Erythroblast (primary cell): ENCODE measurements around the gene CPLX1.

Source experiments
- DNase-seq, 2 experiments: peaks; one replicate each; lab custom pipeline; 2025; lab: John Stamatoyannopoulos, UW
- GATA1 ChIP-seq: IDR thresholded peaks from 2 replicates; pipeline ENCODE4 v1.6.1; 2011; ENCODE audit warnings: low read depth, mild to moderate bottlenecking, control low read depth, low read length, moderate library complexity
- POLR2A ChIP-seq: IDR thresholded peaks from 2 replicates; pipeline ENCODE4 v1.6.1; 2011; ENCODE audit warnings: mild to moderate bottlenecking, low read length

Gene CPLX1

DNA sequence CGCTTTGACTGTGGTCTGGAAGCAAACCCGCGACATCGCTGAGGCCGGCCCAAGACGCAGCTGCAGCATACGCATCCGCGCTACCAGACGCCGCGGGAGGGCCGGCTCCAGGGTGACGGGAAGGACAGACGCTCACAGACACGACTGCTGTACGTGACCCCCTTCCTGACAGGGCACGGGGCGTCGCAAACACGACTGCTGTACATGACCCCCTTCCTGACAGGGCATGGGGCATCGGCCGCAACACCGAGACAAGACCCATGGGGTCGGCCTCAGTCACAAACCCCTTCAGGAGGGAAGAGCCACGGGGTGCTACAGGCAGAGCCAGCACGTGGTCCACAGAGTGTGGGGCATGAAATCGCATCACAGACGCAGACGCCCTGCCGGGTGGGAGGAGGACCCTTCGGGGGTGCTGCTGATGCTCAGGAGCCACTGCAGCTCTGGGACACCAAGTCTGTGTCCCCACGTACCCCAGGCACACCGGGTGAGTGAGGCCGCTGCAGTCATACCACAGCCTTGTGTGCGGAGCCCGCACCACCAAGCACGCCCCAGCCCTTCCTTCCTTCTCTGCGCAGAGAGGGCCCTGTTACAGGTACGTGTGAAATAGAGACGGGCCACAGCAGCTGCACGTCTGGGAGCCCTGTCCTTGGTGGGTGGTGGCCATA, 38.7 kb upstream of the CPLX1 start:
- TF ChIP-seq GATA1 (no peak), POLR2A (no peak)
- DNase-seq: no peak

DNA sequence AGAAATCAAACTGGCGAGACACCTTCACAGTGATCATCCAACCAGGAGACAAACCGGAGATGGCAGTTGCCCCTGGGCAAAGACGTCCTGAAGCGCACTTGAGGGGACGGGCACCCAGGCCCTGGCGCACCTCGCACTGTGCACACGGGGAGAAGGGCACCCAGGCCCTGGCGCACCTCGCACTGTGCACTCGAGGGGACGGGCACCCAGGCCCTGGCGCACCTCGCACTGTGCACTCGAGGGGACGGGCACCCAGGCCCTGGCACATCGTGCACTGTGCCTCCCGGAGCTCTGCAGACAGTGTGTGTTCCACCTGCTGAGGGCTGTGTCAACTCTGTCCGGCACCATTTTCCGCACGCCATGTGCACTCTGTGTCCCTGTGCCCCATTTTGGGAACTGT, 34.6 kb upstream of the CPLX1 start:
- DNase-seq: no peak
- TF ChIP-seq GATA1 (no peak), POLR2A (no peak)

DNA sequence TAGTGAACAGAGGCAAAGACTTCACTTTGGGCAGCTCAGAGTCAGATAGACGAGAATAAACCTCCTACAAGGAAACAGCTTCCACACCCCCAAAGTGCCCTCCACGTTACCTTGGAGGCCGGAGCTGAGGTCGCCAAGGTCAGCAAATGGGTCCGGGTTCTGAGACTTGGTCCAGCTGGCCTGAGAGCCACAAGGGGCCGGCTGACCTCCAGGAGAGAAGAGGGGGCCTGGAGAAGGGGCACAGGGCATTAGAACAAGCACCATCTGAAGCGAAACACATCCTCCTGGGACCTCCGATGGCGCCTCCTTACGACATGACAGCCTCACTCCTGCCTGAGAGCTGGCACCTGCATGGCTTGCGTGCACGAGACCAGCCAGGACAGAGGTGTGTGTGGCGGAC, 33.6 kb upstream of the CPLX1 start:
- DNase-seq: no peak
- TF ChIP-seq GATA1: no peak
- TF ChIP-seq POLR2A: no peak

DNA sequence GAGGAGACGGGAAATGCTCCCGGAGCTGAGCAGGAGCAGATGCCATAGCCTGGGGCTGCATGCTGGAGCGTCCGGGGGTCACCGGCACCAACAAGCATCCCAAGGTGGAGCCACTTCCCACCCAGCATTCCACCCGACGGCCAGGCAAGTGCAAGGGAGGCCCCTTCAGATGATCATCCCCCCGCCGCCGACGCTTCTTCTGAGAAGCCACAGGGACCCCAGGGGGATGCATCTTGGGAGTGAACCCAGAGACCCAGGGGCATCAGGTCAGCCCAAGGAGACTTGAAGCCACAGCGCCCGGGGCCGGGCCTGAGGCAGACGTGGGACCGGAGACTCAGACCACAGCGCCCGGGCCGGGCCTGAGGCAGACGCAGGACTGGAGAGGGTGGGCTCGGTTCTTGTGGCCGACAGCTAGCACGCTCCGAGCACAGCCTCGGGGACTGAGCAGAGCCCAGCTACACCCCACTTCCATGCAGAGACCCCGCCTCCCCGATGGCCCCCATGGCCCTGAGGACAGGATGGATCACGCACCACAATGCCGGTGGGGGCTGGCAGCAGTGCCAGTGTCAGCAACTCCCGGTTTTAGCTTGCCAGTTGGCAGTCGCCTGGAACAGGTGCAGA, 33.0 kb upstream of the CPLX1 start:
- TF ChIP-seq GATA1 (no peak), POLR2A (no peak)
- no peak for DNase-seq

DNA sequence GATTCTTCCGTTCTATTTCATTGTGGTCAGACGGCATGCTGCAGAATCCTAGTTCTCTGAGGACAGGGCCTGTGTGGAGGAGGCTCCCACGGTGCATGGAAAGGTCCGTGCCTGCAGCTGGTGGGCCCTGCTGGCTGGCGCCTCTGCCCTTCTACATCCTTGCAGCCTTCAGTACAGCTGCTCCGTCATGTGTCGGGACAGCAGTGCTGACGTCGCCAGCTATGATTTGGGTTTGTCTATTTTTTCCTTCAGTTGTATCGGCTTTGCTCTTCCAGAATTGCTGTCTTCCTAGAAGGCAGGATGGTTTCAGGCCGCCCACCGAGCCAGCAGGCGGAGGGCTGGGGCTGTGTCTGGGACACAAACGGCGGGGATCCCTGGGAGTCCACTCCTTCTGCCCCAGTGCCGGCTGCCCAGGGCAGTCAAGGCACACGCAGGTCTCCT, 32.1 kb upstream of the CPLX1 start:
- TF ChIP-seq GATA1 (no peak), POLR2A (no peak)
- DNase-seq: no peak

DNA sequence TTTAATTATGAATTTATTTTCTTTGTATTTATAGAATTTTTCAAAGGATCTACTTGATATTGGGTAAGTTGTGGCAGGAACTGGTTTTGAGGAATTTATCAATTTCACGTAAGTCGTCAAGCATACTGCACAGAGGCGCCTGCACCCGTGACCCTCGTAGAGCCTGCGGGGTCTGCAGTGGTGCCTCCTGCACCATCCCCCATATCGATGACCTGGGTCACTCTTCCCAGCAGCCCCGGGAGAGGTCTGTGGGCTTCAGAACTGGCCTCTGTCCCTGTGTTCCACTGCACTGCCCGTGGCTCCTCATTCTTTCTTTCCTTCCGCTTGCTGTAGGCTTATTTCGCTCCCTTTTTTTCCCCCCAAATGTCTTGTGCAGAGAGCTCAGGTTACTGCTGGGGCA, 31.5 kb upstream of the CPLX1 start:
- TF ChIP-seq GATA1 (no peak), POLR2A (no peak)
- DNase-seq: no peak

DNA sequence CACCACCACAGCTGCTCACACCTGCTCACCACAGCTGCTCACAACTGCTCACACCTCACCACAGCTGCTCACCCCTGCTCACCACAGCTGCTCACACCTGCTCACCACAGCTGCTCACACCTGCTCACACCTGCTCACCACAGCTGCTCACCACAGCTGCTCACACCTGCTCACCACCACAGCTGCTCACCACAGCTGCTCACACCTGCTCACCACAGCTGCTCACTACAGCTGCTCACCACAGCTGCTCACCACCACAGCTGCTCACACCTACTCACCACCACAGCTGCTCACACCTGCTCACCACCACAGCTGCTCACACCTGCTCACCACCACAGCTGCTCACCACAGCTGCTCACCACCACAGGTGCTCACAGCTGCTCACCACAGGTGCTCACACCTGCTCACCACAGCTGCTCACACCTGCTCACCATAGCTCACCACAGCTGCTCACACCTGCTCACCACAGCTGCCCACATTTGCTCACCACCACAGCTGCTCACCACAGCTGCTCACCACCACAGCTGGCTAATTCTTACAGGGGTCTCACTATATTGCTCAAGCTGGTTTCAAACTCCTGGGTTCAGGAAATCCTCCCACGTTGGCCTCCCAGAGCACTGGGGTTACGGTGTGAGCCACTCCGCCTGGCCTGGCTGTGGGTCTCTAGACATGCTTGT, 30.4 kb upstream of the CPLX1 start:
- DNase-seq: no peak
- no peak for TF ChIP-seq POLR2A
- no peak for TF ChIP-seq GATA1

DNA sequence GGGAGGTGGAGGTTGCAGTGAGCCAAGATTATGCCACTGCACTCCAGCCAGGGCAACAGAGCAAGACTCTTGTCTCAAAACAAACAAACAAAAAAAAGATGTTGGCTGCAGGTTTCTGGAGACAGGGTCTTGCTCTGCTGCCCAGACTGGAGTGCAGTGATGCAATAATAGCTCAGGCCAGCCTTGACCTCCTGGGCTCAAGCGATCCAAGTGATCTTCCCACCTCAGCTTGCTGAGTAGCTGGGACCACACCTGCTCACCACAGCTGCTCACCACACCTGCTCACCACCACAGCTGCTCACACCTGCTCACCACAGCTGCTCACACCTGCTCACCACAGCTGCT, 29.9 kb upstream of the CPLX1 start:
- no peak for TF ChIP-seq GATA1
- TF ChIP-seq POLR2A: no peak
- no peak for DNase-seq

DNA sequence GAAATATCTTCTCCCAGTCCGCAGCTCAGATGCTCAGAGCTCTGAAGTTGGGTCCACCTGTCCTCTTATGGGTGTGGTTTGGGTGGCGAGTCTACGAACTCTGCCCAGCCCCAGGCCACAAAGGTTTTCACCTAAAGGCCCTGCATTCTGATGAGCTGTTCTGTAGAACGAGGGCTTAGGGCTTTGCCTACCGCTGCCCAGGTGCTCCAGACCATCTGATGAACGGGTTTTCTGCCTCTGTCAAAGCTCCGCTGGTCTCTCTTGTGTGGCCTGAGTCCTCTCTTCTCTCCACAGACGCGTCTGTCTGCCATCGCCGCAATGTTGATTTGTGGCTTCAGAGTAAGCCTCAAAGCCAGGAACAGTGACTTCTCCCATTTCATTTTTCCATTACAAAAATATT, 28.4 kb upstream of the CPLX1 start:
- TF ChIP-seq GATA1 (no peak), POLR2A (no peak)
- DNase-seq: no peak

DNA sequence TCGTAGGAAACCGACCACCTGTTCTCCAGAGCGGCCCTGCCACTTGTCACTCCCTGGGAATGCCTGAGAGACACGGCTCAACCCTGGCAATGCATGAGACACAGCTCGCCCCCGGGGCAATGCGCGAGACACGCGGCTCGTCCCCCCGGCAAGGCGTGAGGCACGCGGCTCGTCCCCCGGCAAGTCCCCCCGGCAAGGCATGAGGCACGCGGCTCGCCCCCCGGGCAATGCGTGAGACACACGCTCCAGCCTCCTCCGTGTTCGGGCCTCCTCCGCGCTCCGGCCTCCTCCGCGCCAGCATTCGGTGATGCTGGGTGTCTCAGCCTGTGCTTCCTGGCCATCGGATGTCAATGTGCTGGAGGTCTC, 27.5 kb upstream of the CPLX1 start:
- TF ChIP-seq GATA1: no peak
- no peak for DNase-seq

DNA sequence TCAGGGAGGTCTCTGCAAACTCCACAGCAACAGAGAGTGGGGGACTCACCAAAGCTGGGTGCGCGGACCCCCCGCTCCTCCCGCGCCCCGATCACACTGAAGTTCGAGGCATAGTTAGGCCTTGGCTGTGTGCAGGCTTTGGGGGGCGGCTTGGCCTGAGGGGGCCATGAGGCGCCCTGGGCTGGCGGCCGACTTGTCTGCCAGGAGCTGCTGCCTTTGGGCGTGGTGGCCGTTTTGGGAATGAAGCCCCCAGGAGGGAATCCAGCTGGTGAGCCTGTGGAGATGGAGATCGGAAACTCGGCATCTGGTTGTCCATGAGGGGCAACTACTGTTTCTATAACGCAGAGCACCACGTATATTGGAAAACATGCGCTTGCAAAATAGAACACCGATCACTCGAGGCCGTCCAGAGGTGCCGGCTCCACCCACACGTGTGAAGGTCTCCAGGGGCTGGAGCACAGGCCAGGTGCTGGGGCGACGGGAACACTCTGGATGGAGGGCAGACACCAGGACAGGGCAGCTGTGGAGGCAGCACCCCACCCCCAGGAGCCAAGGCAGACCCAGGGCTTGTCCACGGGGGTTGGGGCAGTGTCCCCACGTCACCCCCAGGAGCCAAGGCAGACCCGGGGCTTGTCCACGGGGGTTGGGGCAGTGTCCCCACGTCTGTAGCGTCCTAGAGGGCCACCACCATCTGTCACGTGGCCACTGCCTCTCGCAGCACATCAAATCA, 25.9 kb upstream of the CPLX1 start:
- no peak for DNase-seq
- no peak for TF ChIP-seq GATA1
- TF ChIP-seq POLR2A: no peak

DNA sequence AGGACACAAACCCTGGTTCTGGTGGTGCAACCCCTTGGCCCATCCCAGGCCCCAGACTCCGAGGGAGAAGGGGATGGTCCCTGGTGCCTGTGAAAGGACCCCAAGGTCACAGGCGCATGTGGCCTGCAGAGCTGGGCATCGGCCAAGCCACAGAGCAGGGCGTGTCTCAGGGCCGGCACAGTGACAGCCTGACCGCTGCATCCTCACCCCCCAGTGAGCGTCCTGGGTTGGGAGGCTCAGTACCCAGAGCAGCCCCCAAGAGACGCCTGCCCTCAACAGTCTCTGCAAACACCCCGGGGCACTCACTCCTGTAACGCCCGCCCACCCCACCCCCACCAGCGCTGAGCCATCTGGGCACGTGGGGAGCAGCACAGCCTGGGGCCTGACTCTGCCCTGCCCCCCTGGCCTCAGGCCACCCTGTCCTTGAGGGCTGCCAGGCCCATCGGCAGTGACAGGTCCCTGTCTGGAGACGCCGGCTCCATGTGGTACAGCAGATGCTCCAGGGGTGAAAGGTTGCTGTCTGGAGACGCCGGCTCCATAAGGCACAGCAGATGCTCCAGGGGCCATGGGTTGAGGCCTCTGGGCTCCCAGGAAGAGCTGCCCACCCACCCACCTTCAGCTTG, 24.5 kb upstream of the CPLX1 start:
- DNase-seq: no peak
- TF ChIP-seq POLR2A: no peak
- no peak for TF ChIP-seq GATA1

DNA sequence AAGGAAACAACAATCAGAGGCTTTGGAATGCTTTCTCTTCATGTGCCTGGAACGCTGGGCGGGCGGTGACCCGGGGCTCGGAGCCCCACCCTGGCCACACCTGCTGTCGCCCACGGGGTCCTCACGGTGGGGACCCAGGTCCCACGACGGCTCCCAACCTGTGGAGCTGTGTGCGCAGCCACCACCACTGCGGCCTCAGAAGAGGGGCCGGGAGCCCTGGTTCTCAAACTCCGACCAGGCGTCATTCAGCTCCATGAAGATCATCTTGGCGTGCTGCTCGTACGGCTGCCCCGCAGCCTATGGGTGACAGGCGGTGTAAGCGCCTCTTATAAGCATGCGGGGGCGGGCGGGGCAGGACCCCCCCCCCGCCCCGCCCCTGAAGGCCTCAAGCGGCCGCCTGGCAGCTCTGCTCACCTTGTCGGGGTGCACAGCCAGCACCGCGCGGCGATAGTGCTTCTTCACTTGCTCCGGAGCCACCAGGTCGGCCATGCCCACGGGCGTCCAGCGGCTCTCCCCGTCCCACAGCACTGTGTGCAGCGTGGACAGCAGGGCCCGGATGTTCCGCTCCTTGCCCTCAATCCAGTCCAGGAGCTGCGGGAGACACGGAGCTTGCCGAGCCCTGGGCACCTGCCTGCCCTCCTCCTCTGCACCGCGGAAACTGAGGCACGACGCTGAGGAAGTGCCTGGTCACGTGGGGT, 23.7 kb upstream of the CPLX1 start:
- TF ChIP-seq POLR2A (no peak), GATA1 (no peak)
- no peak for DNase-seq
